ENCODE results near the gene MLKL. TPM values are rescaled to one million over a fixed set of nuclear protein-coding genes. Genes with fewer than 3 reads are reported as not detected.
A peak's percentile ranks its signal among the peaks of the same experiment; 100 is the strongest.

The MLKL gene
- total and polyA plus RNA-seq, 2 of the 13 experiments (the other 11 are each of a cell fraction or from before 2014, with no cell fraction given), result 6.4 to 10.7 TPM

DNA sequence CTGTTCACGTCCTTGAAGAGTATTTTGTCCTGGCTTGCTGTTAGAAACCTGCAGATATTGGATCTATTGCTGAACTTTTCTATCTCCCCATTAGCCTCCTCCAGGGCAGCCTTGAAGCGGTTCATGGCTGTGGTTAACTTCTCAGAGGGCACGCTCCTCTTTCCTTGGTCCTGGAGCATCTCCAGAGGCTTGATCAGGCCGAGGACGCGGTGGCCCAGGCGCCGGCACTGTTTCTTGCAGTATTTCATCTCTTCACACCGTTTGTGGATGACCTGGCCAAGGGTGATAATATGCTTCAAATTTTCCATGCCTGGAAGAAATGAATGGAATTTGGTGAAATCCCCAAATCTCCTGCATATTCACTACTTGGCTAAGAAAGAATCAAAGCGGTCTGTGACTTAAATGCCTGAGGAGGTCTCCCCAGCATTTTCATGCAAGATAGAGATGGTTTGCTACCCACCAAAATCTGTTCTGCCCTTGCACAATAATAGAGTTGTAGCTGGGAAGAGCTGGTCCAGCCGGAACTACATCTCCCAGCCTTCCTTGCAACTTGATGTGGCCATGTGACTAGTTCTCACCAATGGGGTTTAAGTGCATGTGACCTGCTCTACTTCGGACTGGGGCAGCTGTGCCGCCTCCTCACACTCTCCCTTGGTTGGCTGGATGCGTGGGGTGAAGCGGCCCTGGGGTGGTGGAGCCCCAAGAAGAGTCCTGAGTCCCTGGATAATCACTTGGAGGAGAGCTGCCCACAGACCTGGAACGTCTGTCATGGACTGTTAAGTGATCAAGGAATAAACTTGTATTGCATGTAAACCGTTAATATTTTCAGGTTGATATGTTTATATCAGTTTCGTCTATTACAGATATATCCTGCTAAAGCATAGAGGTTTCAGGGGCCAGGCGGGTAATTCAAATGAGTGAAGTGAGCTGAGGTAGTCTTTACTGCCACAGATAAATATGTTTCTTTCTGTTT is 4.9 kb downstream of the MLKL start (continued):
- TF ChIP-seq, protein P1, sequence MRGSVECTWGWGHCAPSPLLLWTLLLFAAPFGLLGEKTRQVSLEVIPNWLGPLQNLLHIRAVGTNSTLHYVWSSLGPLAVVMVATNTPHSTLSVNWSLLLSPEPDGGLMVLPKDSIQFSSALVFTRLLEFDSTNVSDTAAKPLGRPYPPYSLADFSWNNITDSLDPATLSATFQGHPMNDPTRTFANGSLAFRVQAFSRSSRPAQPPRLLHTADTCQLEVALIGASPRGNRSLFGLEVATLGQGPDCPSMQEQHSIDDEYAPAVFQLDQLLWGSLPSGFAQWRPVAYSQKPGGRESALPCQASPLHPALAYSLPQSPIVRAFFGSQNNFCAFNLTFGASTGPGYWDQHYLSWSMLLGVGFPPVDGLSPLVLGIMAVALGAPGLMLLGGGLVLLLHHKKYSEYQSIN (CRISPR knock-in tag; IDR thresholded peaks at IDR 0.05; ENCODE audit: borderline replicate concordance), result no peak
- TF ChIP-seq, protein P2, sequence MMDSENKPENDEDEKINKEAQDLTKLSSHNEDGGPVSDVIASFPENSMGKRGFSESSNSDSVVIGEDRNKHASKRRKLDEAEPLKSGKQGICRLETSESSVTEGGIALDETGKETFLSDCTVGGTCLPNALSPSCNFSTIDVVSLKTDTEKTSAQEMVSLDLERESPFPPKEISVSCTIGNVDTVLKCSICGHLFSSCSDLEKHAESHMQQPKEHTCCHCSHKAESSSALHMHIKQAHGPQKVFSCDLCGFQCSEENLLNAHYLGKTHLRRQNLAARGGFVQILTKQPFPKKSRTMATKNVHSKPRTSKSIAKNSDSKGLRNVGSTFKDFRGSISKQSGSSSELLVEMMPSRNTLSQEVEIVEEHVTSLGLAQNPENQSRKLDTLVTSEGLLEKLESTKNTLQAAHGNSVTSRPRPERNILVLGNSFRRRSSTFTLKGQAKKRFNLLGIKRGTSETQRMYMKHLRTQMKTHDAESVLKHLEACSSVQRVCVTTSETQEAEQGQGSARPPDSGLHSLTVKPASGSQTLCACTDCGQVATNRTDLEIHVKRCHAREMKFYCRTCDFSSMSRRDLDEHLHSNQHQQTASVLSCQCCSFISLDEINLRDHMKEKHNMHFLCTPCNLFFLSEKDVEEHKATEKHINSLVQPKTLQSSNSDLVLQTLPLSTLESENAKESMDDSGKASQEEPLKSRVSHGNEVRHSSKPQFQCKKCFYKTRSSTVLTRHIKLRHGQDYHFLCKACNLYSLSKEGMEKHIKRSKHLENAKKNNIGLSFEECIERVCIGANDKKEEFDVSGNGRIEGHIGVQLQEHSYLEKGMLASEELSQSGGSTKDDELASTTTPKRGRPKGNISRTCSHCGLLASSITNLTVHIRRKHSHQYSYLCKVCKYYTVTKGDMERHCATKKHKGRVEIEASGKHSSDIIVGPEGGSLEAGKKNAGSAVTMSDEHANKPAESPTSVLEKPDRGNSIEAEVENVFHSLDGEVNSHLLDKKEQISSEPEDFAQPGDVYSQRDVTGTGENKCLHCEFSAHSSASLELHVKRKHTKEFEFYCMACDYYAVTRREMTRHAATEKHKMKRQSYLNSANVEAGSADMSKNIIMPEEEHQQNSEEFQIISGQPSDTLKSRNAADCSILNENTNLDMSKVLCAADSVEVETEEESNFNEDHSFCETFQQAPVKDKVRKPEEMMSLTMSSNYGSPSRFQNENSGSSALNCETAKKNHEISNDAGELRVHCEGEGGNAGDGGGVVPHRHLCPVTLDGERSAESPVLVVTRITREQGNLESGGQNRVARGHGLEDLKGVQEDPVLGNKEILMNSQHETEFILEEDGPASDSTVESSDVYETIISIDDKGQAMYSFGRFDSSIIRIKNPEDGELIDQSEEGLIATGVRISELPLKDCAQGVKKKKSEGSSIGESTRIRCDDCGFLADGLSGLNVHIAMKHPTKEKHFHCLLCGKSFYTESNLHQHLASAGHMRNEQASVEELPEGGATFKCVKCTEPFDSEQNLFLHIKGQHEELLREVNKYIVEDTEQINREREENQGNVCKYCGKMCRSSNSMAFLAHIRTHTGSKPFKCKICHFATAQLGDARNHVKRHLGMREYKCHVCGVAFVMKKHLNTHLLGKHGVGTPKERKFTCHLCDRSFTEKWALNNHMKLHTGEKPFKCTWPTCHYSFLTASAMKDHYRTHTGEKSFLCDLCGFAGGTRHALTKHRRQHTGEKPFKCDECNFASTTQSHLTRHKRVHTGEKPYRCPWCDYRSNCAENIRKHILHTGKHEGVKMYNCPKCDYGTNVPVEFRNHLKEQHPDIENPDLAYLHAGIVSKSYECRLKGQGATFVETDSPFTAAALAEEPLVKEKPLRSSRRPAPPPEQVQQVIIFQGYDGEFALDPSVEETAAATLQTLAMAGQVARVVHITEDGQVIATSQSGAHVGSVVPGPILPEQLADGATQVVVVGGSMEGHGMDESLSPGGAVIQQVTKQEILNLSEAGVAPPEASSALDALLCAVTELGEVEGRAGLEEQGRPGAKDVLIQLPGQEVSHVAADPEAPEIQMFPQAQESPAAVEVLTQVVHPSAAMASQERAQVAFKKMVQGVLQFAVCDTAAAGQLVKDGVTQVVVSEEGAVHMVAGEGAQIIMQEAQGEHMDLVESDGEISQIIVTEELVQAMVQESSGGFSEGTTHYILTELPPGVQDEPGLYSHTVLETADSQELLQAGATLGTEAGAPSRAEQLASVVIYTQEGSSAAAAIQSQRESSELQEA (CRISPR knock-in tag; IDR thresholded peaks at IDR 0.05; ENCODE audit: not compliant biosample characterization), result no peak
- TF ChIP-seq, protein P3, sequence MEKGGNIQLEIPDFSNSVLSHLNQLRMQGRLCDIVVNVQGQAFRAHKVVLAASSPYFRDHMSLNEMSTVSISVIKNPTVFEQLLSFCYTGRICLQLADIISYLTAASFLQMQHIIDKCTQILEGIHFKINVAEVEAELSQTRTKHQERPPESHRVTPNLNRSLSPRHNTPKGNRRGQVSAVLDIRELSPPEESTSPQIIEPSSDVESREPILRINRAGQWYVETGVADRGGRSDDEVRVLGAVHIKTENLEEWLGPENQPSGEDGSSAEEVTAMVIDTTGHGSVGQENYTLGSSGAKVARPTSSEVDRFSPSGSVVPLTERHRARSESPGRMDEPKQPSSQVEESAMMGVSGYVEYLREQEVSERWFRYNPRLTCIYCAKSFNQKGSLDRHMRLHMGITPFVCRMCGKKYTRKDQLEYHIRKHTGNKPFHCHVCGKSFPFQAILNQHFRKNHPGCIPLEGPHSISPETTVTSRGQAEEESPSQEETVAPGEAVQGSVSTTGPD (CRISPR knock-in tag; IDR thresholded peaks at IDR 0.05), result no peak
- TF ChIP-seq ZHX1 (CRISPR knock-in tag; IDR thresholded peaks at IDR 0.05; ENCODE audit: low read depth) (no peak), KLF12 (CRISPR knock-in tag; IDR thresholded peaks at IDR 0.05; ENCODE audit: borderline replicate concordance) (no peak), CHCHD3 (CRISPR knock-in tag; IDR thresholded peaks at IDR 0.05) (no peak), ZFP41 (CRISPR knock-in tag; IDR thresholded peaks at IDR 0.05; ENCODE audit: borderline replicate concordance) (no peak), ZNF24 (IDR thresholded peaks at IDR 0.05) (no peak), RBM22 (optimal IDR thresholded peaks at IDR 0.05; ENCODE audit: low read length) (no peak), ZBTB33 (CRISPR knock-in tag; IDR thresholded peaks at IDR 0.05) (peak; percentile 24; the same call in 1 of the 2 replicates), TMF1 (CRISPR knock-in tag; IDR thresholded peaks at IDR 0.05; ENCODE audit: low read depth) (no peak)

Data from HepG2 (cell line).